ENCODE data around the gene ITGAD. TPM values are rescaled to one million over a fixed set of nuclear protein-coding genes. Genes with fewer than 3 reads are reported as not detected.

Gene ITGAD
- total RNA-seq, 4 donors from 2014 or later, result 0.19 TPM; not detected in 3

DNA sequence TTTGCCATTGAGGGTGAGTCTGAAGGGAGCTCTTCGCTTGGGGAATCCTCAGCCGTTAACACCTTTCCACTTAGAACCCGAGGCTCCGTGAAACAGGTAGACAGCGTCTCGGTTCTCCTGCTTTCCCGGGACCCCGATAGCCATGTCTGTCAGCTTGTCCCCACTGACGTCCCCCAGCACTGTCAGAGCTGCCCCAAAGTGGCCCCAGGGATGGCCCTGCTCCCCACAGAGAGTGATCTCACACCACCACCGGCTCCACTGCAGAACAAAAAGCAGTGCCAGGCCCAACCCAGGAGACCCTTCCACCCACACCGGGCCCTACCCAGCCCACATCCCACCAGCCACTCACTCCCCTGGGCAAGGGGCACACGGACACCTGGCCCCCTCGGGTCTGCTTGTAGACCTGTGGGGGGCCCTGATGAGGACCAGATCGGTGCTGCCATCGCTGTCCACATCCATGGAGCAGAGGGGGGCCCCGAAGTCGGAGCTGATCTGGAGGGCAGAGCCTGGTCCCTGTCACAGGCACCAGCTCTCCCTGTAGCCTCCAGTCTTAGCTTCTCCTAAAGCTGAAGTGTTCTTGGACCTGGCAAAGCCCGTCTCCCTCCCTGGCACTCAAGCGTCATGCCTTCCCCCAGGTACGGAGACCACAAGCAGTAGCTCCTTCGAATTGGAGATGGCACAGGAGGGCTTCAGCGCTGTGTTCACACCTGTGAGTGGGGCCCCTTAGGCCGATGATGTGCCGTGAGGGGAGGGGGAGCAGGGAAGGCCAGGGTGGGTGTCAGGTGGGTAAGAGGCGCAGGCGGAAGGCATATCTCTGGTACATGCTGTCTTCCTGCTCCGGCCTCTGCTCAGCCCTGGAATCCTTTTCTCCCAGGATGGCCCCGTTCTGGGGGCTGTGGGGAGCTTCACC lies 31.7 kb upstream of the ITGAD start:
- H3K27ac ChIP-seq, result no peak overlapping the region
- DNase-seq, result no peak
- H3K9me3 ChIP-seq, result no peaks in the 10 kb centered on the region
- H3K4me3 ChIP-seq, result no peak overlapping the region
- no peaks in the 10 kb centered on the region for H3K4me1 ChIP-seq
- TF ChIP-seq, protein P1, sequence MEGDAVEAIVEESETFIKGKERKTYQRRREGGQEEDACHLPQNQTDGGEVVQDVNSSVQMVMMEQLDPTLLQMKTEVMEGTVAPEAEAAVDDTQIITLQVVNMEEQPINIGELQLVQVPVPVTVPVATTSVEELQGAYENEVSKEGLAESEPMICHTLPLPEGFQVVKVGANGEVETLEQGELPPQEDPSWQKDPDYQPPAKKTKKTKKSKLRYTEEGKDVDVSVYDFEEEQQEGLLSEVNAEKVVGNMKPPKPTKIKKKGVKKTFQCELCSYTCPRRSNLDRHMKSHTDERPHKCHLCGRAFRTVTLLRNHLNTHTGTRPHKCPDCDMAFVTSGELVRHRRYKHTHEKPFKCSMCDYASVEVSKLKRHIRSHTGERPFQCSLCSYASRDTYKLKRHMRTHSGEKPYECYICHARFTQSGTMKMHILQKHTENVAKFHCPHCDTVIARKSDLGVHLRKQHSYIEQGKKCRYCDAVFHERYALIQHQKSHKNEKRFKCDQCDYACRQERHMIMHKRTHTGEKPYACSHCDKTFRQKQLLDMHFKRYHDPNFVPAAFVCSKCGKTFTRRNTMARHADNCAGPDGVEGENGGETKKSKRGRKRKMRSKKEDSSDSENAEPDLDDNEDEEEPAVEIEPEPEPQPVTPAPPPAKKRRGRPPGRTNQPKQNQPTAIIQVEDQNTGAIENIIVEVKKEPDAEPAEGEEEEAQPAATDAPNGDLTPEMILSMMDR (IDR thresholded peaks at IDR 0.05), result no peak
- TF ChIP-seq POLR2A (IDR thresholded peaks at IDR 0.05), result no peak
- H3K36me3 ChIP-seq, result no peaks in the 10 kb centered on the region
- intact Hi-C loops (cut with DNase I), result no loop called here
- WGBS, 2 donors, result 80 to 84% methylated on average over 11 to 16 of the region's 28 CpGs
- H3K27me3 ChIP-seq, result peaks cover 0 to 36% (median 0%) of the 10 kb centered on the region in 4 donors

DNA sequence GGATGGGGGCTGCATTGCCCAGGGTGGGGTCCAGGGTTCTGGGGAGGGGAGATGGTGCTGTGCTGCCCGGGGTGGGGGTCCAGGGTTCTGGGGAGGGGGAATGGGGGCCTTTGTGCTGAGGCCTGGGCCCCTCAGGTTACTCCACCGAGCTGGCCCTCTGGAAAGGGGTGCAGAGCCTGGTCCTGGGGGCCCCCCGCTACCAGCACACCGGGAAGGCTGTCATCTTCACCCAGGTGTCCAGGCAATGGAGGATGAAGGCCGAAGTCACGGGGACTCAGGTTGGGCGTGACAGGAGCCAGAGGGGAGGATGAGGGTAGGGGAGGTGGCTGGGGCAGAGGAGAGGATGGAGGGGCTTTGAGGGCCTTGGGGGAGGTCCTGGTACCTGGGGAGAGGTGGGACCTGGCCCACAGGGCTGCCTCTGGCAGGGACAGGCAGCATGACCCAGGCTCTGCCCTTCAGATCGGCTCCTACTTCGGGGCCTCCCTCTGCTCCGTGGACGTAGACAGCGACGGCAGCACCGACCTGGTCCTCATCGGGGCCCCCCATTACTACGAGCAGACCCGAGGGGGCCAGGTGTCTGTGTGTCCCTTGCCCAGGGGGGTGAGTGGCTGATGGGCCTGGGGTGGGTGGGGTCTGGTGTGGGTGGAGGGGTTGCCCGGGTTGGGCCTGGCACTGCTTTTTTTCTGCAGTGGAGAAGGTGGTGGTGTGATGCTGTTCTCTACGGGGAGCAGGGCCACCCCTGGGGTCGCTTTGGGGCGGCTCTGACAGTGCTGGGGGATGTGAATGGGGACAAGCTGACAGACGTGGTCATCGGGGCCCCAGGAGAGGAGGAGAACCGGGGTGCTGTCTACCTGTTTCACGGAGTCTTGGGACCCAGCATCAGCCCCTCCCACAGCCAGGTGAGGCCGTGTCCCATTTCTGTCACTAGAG lies 30.4 kb upstream of the ITGAD start:
- intact Hi-C loops (cut with DNase I), result no loop called here
- H3K4me1 ChIP-seq, result no peaks in the 10 kb centered on the region
- H3K9me3 ChIP-seq, result no peaks in the 10 kb centered on the region
- H3K27me3 ChIP-seq, result peaks cover 0 to 36% (median 0%) of the 10 kb centered on the region in 4 donors
- TF ChIP-seq, protein P1 (IDR thresholded peaks at IDR 0.05), result no peak
- no peak for TF ChIP-seq POLR2A (IDR thresholded peaks at IDR 0.05)
- H3K27ac ChIP-seq, result no peak overlapping the region
- no peak overlapping the region for H3K4me3 ChIP-seq
- DNase-seq, result no peak
- H3K36me3 ChIP-seq, result no peaks in the 10 kb centered on the region
- 79 to 92% methylated on average over 2 to 15 of the region's 26 CpGs for WGBS, 2 donors

DNA sequence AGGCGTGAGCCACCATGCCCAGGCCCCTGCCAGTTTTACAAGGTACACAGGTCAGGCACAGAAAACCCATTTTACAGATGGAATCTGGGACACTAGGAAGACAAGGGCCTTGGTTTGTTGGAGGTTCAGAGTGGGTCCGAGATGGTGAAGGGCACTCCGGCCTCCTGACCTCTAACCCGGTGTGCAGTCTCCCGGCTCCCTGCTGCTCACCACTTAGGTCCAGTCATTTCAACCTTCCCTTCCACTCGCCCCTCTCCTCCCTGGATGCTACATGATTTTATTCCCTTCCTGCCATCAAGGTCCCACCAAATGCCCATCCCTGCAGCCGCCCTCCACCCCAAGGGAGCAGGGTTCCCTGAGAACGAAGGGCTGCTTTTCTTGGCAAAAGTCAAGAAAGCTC lies 29.4 kb upstream of the ITGAD start:
- no peak for DNase-seq
- Histone ChIP-seq H3K27ac (no peak overlapping the region), H3K4me1 (no peaks in the 10 kb centered on the region), H3K4me3 (no peak overlapping the region), H3K27me3 (peaks cover 0 to 36% (median 0%) of the 10 kb centered on the region in 4 donors), H3K36me3 (no peaks in the 10 kb centered on the region), H3K9me3 (no peaks in the 10 kb centered on the region)
- whole genome bisulfite sequencing, 2 donors, result 90 to 96% methylated on average over 4 to 5 of the region's 8 CpGs
- intact Hi-C loops (cut with DNase I), result no loop called here
- TF ChIP-seq POLR2A (IDR thresholded peaks at IDR 0.05), result no peak
- TF ChIP-seq, protein P1 (IDR thresholded peaks at IDR 0.05), result no peak

DNA sequence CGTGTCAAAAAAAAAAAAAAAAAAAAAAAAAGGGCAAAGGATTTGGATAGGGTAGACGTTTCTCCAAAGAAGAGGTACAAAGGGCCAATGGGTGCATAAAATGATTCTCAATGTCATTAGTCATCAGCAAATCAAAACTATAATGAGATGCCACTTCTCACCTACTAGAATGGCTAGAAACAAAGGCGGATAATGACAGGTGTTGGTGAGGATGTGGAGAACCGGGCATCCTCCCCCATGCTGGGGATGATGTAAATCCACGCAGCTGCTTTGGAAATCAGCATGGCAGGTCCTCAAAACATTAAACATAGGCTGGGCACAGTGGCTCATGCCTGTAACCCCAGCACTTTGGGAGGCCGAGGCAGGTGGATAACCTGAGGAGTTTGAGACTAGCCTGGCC lies 28.7 kb upstream of the ITGAD start:
- DNase-seq, result no peak
- no peaks in the 10 kb centered on the region for H3K4me1 ChIP-seq
- no peaks in the 10 kb centered on the region for H3K9me3 ChIP-seq
- intact Hi-C loops (cut with DNase I), result no loop called here
- no peak overlapping the region for H3K27ac ChIP-seq
- H3K36me3 ChIP-seq, result no peaks in the 10 kb centered on the region
- TF ChIP-seq, protein P1 (IDR thresholded peaks at IDR 0.05), result no peak
- no peak for TF ChIP-seq POLR2A (IDR thresholded peaks at IDR 0.05)
- peaks cover 0 to 36% (median 0%) of the 10 kb centered on the region in 4 donors for H3K27me3 ChIP-seq
- WGBS, 2 donors, result 72 to 81% methylated on average over 6 of the region's 6 CpGs
- no peak overlapping the region for H3K4me3 ChIP-seq

All from esophagus squamous epithelium (tissue), 5 donors.